Uterus (tissue), 4 donors: ENCODE measurements around the gene EXOC4. TPM values are rescaled to one million over a fixed set of nuclear protein-coding genes. Genes with fewer than 3 reads are reported as not detected.

Source experiments
- DNase-seq, 2 donors: peaks; one replicate each; pipeline ENCODE4 v3.0.0-alpha.2; 2019 to 2020
- H3K27ac ChIP-seq, 2 donors: fragments of 200-600 bp; sonication (generic); 1 replicate in 1 of 2; 2 replicates in 1 of 2; pipeline ENCODE4 v1.5.1; 2016 to 2018
- H3K27me3 ChIP-seq, 2 donors: fragments of 200-600 bp; sonication (generic); one replicate each; pipeline ENCODE4 v1.5.1; 2018 to 2019; ENCODE audit warnings: control low read depth in 1 of 2
- H3K36me3 ChIP-seq, 2 donors: fragments of 200-600 bp; sonication (generic); one replicate each; pipeline ENCODE4 v1.5.1; 2019; ENCODE audit warnings: control low read depth in 1 of 2
- H3K4me1 ChIP-seq, 2 donors: fragments of 200-600 bp; sonication (generic); one replicate each; pipeline ENCODE4 v1.5.1; 2018 to 2019; ENCODE audit warnings: control low read depth in 1 of 2
- H3K4me3 ChIP-seq, 2 donors: fragments of 200-600 bp; sonication (generic); 1 replicate in 1 of 2; 2 replicates in 1 of 2; pipeline ENCODE4 v1.5.1; 2018 to 2019; ENCODE audit warnings: mild to moderate bottlenecking in 1 of 2
- H3K9me3 ChIP-seq, 2 donors: fragments of 200-600 bp; sonication (generic); one replicate each; pipeline ENCODE4 v1.5.1; 2019; ENCODE audit warnings: control low read depth in 1 of 2
- POLR2A ChIP-seq, 2 donors: fragments of 450-650 bp; IDR thresholded peaks; one replicate each; pipeline ENCODE4 v1.6.1; 2016; ENCODE audit warnings: antibody characterized with exemption in 2 of 2, mild to moderate bottlenecking in 1 of 2, moderate library complexity in 1 of 2
- intact Hi-C: fragments of 100-400 bp; cut with DNase I; formaldehyde crosslinking; loops from one replicate; pipeline ENCODE4 v1.15.1; 2023; ENCODE audit warnings: low total_unique reads
- total RNA-seq, 4 donors: library from RNA; depleted of rRNA in 3 of 4; stranded (reverse); fragments of >200 nt in 3 of 4; gene quantifications; one replicate each; pipeline versions ENCODE4 v1.1.0 to v1.2.4, GENCODE V29; 2014 to 2023
- TF ChIP-seq, protein P1 (sequence below), 4 experiments: fragments of 200-600 bp in 2 of 4; fragments of 450-650 bp in 2 of 4; sonication (generic) in 2 of 4; IDR thresholded peaks; one replicate each; pipeline ENCODE4 v1.5.1; 2016 to 2019; ENCODE audit warnings: antibody characterized with exemption in 4 of 4, mild to moderate bottlenecking in 2 of 4, moderate library complexity in 1 of 4
- donor health status: DM: yes; HTN: yes; CAD: no.

EXOC4 gene
- total RNA-seq, 4 donors from 2014 or later, result 27.2 to 126 (median 65.4) TPM

- no peak overlapping the region for H3K27ac ChIP-seq
- no peaks in the 10 kb centered on the region for H3K27me3 ChIP-seq
- intact Hi-C loops, result no loop called here
- H3K36me3 ChIP-seq, result no peaks in the 10 kb centered on the region
- no peak for DNase-seq
- TF ChIP-seq, protein P1, sequence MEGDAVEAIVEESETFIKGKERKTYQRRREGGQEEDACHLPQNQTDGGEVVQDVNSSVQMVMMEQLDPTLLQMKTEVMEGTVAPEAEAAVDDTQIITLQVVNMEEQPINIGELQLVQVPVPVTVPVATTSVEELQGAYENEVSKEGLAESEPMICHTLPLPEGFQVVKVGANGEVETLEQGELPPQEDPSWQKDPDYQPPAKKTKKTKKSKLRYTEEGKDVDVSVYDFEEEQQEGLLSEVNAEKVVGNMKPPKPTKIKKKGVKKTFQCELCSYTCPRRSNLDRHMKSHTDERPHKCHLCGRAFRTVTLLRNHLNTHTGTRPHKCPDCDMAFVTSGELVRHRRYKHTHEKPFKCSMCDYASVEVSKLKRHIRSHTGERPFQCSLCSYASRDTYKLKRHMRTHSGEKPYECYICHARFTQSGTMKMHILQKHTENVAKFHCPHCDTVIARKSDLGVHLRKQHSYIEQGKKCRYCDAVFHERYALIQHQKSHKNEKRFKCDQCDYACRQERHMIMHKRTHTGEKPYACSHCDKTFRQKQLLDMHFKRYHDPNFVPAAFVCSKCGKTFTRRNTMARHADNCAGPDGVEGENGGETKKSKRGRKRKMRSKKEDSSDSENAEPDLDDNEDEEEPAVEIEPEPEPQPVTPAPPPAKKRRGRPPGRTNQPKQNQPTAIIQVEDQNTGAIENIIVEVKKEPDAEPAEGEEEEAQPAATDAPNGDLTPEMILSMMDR (IDR thresholded peaks at IDR 0.05), result no peak
- no peak for TF ChIP-seq POLR2A (IDR thresholded peaks at IDR 0.05)
- no peak overlapping the region for H3K4me3 ChIP-seq
- H3K9me3 ChIP-seq, result no peaks in the 10 kb centered on the region
- no peaks in the 10 kb centered on the region for H3K4me1 ChIP-seq
Measured at GRCh38 chr7:133699386-133699785, 446.5 kb downstream of the EXOC4 start.

DNA sequence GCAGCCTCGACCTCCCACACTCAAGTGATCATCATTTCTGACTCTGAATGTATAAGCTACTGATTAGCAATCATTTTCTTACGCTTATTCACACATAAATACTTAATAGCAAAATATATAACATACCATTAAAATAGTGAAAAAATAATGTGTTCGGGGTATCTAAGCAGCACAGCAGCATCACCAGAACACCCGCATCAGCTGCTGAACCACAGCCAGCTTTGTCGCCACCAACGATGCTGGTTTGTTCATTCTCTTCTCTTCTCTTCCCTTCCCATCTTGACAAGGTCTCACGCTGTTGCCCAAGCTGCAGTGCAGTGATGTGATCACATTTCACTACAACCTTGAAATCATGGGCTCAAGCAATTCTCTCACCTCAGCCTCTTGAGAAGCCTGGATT lies 449.2 kb downstream of the EXOC4 start:
- DNase-seq, result no peak
- Histone ChIP-seq H3K4me1 (no peaks in the 10 kb centered on the region), H3K27me3 (no peaks in the 10 kb centered on the region), H3K4me3 (no peak overlapping the region), H3K27ac (no peak overlapping the region), H3K36me3 (no peaks in the 10 kb centered on the region), H3K9me3 (no peaks in the 10 kb centered on the region)
- intact Hi-C loops, result no loop called here
- TF ChIP-seq POLR2A (IDR thresholded peaks at IDR 0.05), result no peak
- TF ChIP-seq, protein P1 (IDR thresholded peaks at IDR 0.05), result no peak

DNA sequence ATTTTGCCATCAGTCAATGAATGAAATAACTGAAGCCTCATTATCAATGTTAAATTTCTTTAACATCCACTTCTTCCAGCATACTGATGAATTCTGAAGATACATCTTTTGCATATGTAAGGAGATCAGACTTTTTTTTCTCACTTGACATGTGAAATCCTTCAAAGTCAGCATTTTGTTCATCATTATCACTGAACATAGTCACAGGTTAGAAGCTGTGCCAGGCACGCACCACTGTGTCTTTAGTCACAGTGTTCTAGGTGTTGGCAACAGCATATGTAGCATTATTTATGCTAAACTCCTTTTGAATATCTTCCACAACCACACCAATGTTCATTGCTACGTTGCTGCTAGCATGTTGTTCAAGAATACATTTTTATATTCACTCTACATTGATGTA lies 450.1 kb downstream of the EXOC4 start:
- intact Hi-C loops, result no loop called here
- no peaks in the 10 kb centered on the region for H3K36me3 ChIP-seq
- DNase-seq, result no peak

GRCh38 chr7:133703547-133703946 lies 450.7 kb downstream of the EXOC4 start:
- Histone ChIP-seq H3K27ac (no peak overlapping the region), H3K27me3 (no peaks in the 10 kb centered on the region), H3K9me3 (no peaks in the 10 kb centered on the region), H3K4me3 (no peak overlapping the region), H3K36me3 (no peaks in the 10 kb centered on the region), H3K4me1 (no peaks in the 10 kb centered on the region)
- intact Hi-C loops, result no loop called here
- DNase-seq, result no peak
- no peak for TF ChIP-seq POLR2A (IDR thresholded peaks at IDR 0.05)
- TF ChIP-seq, protein P1 (IDR thresholded peaks at IDR 0.05), result no peak

More for the DNA sequence above, 450.1 kb downstream of the EXOC4 start:
- H3K27ac ChIP-seq, result no peak overlapping the region
- H3K9me3 ChIP-seq, result no peaks in the 10 kb centered on the region
- no peak for TF ChIP-seq POLR2A (IDR thresholded peaks at IDR 0.05)
- TF ChIP-seq, protein P1 (IDR thresholded peaks at IDR 0.05), result no peak
- no peaks in the 10 kb centered on the region for H3K27me3 ChIP-seq
- H3K4me3 ChIP-seq, result no peak overlapping the region
- no peaks in the 10 kb centered on the region for H3K4me1 ChIP-seq

- Histone ChIP-seq H3K4me1 (no peaks in the 10 kb centered on the region), H3K27ac (no peak overlapping the region), H3K27me3 (no peaks in the 10 kb centered on the region), H3K9me3 (no peaks in the 10 kb centered on the region), H3K4me3 (no peak overlapping the region), H3K36me3 (no peaks in the 10 kb centered on the region)
- TF ChIP-seq POLR2A (IDR thresholded peaks at IDR 0.05), result no peak
- TF ChIP-seq, protein P1 (IDR thresholded peaks at IDR 0.05), result no peak
- no peak for DNase-seq
- intact Hi-C loops, result no loop called here
Measured at GRCh38 chr7:133704453-133704852, 451.6 kb downstream of the EXOC4 start.
